Endometrial microvascular endothelial cells (primary cell): ENCODE results near the gene TSPYL1. TPM values are rescaled to one million over a fixed set of nuclear protein-coding genes. Genes with fewer than 3 reads are reported as not detected.
"Not testable (repeated sequence)": the region's sequence is repeated elsewhere in the genome, so short reads cannot be mapped to it uniquely, and the experiment has no call there.

Source experiments
- in situ Hi-C: cut with HindIII; loops from 2 replicates; pipeline ENCODE4 v1.10.0; 2017; ENCODE audit warnings: low sequenced_read_pairs, low pct_unique_long_range_greater_than_20kb; ENCODE audit errors: inconsistent ontology term
- total RNA-seq: library from RNA; depleted of rRNA; stranded (reverse); fragments of >200 nt; gene quantifications from one replicate; pipeline ENCODE4 v1.2.3, GENCODE V29; 2015; ENCODE audit errors: inconsistent ontology term

TSPYL1 gene
- total RNA-seq, 1 donor from 2014 or later, result 59.1 TPM

DNA sequence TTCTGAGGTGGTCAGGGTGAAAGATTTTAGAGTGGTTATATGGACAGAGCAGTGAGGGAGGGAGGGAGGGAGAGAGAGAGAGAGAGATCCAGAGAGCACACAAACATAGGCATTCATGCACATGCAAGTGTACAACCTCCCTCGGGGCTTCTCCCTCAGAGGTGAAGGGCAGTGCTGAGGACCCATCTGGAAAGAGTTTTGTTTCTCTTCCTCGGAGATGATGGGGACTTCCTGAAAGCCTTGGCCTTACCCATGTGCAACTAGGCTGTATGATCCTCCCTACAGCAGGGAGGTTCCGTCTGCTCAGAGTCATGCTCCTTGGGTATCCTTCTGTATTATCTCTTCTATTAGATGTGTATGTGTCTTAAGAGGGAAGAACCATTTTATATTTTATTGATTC, 21.4 kb upstream of the TSPYL1 start:
- in situ Hi-C loops, result no loop called here

DNA sequence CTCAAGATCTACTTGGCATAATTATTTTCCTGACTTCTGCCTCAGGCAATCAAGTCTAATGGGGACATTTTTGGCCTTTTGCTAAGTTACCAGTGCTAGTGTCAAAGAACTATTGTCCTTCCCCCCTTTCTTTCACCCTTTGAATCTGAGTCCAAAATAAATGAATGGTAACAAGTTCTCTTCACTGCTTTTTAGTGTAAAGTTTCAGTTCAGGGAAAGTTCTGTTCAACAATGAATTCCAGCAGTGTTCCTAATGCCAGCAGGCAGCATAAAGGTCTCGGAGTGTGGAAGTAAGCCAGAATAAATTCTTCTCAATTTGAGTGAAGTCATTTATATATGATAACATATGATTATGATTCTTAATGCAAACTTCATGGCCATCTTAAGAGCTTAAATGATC, 20.8 kb upstream of the TSPYL1 start:
- in situ Hi-C loops, result no loop called here

- in situ Hi-C loops, result no loop called here
Observed at GRCh38 chr6:116298973-116299372, 19.2 kb upstream of the TSPYL1 start.

DNA sequence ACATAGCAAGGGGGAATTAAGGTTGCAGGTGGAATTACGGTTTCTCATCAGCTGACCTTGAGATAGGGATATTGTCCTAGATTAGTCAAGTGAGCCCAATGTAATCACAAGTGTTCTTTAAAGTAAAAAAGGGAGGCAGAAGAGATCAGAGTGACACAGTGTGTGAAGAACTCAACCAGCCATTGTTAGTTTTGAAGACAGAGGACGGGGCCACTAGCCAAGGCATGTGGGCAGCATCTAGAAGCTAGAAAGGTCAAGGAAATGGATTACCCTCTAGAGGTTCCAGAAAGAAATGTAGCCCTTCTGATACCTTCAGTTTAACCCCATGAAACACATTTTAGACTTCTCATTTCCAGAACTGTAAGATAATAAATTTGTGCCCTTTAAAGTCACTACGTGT, 18.5 kb upstream of the TSPYL1 start:
- in situ Hi-C loops, result no loop called here

DNA sequence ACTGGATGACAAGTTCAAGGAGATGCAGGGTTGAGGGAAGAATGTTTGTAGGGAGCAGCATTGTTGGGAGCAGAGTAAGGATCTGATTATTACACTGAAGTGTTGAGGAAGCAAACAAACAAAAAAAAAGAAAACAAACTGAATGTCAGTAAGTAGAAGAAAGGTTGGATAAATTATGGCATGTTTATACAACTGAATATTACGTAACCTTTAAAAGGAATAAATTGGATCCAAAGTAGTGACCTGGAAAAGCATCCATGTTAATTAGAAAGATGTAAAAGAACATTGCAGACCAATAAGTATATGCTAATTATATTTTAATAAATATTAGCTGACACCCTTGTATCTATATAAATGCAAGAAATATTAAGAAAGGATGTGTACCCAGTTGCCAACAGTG, 12.8 kb upstream of the TSPYL1 start:
- in situ Hi-C loops, result no loop called here

- in situ Hi-C loops, result no loop called here
Observed at GRCh38 chr6:116291701-116292396, 12.1 kb upstream of the TSPYL1 start.

- in situ Hi-C loops, result no loop called here
Observed at GRCh38 chr6:116290799-116291198, 11.1 kb upstream of the TSPYL1 start.

- in situ Hi-C loops, result no loop called here
Observed at GRCh38 chr6:116289876-116290275, 10.1 kb upstream of the TSPYL1 start.

DNA sequence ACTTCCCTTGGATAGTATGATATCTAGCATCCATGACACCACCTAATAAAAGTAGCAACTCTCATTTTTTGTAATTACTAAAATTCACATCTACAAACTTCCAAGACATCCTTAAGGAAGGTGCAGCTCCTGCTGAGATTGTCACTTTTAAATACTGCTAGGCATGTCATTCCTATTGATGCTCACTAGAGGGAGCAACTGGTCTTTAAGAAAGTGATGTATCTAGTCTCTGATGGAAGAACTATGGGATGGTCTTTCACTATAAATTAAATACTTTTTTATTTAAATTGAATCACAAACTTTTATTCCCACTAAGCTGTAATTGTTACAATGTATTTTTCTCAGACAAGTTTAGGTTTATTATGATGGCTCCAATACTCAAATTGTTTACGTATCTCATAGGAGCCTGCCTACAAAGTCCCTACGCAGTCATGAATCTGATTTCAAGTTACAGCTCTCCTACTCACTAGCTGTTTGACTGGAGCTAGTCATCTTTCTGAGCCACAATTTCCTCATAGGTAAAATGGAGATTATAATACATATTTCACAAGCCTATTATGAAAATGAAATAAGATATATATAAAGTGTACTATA, 8.1 kb upstream of the TSPYL1 start:
- in situ Hi-C loops, result no loop called here

GRCh38 chr6:116286773-116287358, 7.1 kb upstream of the TSPYL1 start:
- in situ Hi-C loops, result no loop called here

DNA sequence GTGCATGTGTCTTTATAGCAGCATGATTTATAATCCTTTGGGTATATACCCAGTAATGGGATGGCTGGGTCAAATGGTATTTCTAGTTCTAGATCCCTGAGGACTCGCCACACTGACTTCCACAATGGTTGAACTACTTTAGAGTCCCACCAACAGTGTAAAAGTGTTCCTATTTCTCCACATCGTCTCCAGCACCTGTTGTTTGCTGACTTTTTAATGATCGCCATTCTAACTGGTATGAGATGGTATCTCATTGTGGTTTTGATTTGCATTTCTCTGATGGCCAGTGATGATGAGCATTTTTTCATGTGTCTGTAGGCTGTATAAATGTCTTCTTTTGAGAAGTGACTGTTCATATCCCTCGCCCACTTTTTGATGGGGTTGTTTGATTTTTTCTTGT, 5.3 kb upstream of the TSPYL1 start:
- in situ Hi-C loops, result not testable (repeated sequence)

DNA sequence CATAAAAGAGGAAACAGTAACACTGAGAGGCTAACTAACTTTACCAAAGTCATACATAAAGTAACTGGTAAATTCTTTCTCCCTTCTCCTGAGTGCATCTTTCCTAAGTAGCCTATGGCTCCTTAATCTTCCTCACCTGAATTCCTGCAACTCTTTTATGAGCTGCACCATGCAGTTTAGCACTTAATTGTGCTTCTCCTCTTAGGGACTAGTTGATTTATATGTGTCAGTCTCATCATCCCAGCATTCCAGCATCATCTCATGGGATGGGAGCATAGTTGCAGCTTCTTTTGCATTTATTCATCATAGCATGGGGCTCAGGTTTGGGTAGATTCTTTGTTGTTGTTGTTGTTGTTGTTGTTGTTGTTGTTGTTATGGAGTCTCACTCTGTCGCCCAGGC, 3.5 kb upstream of the TSPYL1 start:
- in situ Hi-C loops, result no loop called here

- in situ Hi-C loops, result no loop called here
Observed at GRCh38 chr6:116282698-116283097, 3.0 kb upstream of the TSPYL1 start.

GRCh38 chr6:116280933-116281316, 1.2 kb upstream of the TSPYL1 start:
- in situ Hi-C loops, result no loop called here

GRCh38 chr6:116280161-116280932, 617 bp upstream of the TSPYL1 start:
- in situ Hi-C loops, result no loop called here

DNA sequence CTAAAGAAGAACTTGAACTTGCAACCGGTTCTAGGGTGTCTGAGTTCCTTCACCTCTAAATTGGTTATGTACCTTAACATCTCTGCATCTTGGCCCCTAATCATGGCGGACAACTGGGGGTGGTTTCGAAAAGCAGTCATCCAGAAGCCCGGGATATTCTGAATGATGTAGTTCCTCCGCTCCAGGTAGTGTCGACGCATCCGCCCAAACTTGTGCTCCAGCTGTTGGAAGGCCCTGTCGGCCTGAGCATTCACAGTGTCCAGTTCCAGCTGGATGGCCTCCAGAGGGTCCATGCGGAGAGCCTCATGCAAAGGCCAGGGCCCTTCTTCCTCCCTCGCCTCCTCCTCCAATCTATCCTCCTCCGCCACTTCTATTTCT, 887 bp downstream of the TSPYL1 start:
- in situ Hi-C loops, result no loop called here

- in situ Hi-C loops, result no loop called here
Observed at GRCh38 chr6:116278481-116278829, 1.3 kb downstream of the TSPYL1 start.

DNA sequence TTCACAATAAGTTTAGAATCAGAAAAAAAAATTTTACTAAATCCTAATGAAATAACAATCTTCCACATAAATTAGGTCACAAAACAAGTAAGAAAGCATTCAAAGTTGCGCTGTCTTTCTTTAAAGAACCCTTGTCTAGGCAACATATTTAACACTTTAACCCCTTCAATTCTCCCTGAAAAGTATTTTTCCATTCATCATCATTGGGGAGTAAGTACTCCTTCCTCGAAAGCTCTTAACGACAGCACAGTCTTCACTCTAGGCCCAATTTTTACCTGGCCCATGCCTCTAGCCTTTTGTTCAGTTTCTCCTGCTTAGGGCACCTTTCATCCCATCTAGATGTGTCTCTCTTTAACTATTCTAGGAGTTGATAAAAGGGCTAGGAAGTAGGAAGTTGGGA, 2.6 kb downstream of the TSPYL1 start:
- in situ Hi-C loops, result no loop called here

DNA sequence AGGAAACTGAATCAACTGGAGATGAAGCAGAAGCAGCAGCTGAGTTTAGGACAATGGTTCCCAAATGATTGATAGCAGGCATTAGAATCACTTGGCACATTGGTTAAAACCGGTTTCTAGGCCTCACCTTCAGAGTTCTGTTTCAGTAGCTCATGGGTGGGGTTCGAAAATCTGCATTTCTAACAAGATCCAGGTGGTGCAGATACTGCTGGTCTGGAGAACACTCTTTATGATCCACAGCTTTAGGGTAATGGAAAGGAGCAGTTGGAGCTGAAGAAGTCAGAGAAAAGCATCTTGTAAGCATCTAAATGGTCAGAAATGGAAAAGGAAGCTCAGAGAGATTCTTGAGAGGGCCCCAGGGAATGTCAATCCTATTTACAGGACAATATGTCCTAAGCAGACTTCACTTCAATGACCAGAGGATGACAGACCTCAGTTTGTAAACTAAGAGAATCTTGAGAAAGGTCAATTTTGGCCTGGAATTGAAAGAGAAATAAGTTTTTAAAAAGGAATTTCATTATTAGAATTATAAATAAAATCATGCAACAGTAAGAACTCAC, 8.5 kb downstream of the TSPYL1 start:
- in situ Hi-C loops, result no loop called here
